Neural cell (in vitro differentiated cells): ENCODE measurements around the gene KRT37.

Source experiments
- EP300 ChIP-seq: fragments of 450-650 bp; conservative IDR thresholded peaks from 2 replicates; pipeline ENCODE4 v1.6.1; 2014; ENCODE audit warnings: antibody characterized with exemption, mild to moderate bottlenecking, moderate library complexity; ENCODE audit not compliant: poor library complexity, severe bottlenecking
- EZH2 ChIP-seq: fragments of 200-600, 300-800 bp; shearing (Covaris generic), sonication (generic); IDR thresholded peaks from 2 replicates; pipeline ENCODE4 v1.6.1; 2014; ENCODE audit warnings: antibody characterized with exemption, low read length, borderline replicate concordance, mild to moderate bottlenecking; ENCODE audit not compliant: insufficient read depth, poor library complexity, severe bottlenecking
- POLR2AphosphoS5 ChIP-seq: IDR thresholded peaks from 2 replicates; pipeline ENCODE4 v1.6.1; 2012
- RAD21 ChIP-seq: fragments of 450-650 bp; conservative IDR thresholded peaks from 2 replicates; pipeline ENCODE4 v1.6.1; 2014; ENCODE audit warnings: antibody characterized with exemption, mild to moderate bottlenecking, moderate library complexity
- SMC3 ChIP-seq: fragments of 450-650 bp; conservative IDR thresholded peaks from 2 replicates; pipeline ENCODE4 v1.6.1; 2014; ENCODE audit warnings: antibody characterized with exemption, mild to moderate bottlenecking, moderate library complexity; ENCODE audit not compliant: poor library complexity
- TF ChIP-seq, protein P1 (sequence below): IDR thresholded peaks from 2 replicates; pipeline ENCODE4 v1.6.1; 2012; ENCODE audit warnings: borderline replicate concordance
- TF ChIP-seq, protein P2 (sequence below): fragments of 450-650 bp; IDR thresholded peaks from 2 replicates; pipeline ENCODE4 v1.5.1; 2014; ENCODE audit warnings: antibody characterized with exemption, mild to moderate bottlenecking, moderate library complexity; ENCODE audit not compliant: poor library complexity, severe bottlenecking

DNA sequence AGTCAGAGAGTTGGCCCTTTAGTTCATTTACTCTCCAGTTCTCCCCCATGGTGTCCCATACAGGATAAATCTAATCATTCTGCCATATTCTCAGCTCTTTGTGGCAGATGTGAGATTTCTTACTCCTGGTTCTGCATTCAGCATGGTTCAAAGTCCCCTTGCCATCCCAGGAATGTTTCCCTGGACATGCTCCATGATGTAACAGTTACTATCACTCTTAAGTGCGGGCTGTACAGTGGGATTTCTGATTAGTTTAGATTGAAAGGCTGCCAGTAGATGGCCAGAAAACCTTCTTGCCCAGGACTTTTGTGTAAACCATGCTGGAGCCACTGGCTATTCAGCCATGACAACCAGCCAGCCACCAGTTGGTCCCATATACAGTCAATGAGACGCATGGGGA, 10.4 kb downstream of the KRT37 start:
- TF ChIP-seq, protein P1, sequence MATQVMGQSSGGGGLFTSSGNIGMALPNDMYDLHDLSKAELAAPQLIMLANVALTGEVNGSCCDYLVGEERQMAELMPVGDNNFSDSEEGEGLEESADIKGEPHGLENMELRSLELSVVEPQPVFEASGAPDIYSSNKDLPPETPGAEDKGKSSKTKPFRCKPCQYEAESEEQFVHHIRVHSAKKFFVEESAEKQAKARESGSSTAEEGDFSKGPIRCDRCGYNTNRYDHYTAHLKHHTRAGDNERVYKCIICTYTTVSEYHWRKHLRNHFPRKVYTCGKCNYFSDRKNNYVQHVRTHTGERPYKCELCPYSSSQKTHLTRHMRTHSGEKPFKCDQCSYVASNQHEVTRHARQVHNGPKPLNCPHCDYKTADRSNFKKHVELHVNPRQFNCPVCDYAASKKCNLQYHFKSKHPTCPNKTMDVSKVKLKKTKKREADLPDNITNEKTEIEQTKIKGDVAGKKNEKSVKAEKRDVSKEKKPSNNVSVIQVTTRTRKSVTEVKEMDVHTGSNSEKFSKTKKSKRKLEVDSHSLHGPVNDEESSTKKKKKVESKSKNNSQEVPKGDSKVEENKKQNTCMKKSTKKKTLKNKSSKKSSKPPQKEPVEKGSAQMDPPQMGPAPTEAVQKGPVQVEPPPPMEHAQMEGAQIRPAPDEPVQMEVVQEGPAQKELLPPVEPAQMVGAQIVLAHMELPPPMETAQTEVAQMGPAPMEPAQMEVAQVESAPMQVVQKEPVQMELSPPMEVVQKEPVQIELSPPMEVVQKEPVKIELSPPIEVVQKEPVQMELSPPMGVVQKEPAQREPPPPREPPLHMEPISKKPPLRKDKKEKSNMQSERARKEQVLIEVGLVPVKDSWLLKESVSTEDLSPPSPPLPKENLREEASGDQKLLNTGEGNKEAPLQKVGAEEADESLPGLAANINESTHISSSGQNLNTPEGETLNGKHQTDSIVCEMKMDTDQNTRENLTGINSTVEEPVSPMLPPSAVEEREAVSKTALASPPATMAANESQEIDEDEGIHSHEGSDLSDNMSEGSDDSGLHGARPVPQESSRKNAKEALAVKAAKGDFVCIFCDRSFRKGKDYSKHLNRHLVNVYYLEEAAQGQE = no peak
- TF ChIP-seq, protein P2, sequence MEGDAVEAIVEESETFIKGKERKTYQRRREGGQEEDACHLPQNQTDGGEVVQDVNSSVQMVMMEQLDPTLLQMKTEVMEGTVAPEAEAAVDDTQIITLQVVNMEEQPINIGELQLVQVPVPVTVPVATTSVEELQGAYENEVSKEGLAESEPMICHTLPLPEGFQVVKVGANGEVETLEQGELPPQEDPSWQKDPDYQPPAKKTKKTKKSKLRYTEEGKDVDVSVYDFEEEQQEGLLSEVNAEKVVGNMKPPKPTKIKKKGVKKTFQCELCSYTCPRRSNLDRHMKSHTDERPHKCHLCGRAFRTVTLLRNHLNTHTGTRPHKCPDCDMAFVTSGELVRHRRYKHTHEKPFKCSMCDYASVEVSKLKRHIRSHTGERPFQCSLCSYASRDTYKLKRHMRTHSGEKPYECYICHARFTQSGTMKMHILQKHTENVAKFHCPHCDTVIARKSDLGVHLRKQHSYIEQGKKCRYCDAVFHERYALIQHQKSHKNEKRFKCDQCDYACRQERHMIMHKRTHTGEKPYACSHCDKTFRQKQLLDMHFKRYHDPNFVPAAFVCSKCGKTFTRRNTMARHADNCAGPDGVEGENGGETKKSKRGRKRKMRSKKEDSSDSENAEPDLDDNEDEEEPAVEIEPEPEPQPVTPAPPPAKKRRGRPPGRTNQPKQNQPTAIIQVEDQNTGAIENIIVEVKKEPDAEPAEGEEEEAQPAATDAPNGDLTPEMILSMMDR = no peak
- TF ChIP-seq SMC3 (no peak), EZH2 (no peak), EP300 (no peak), RAD21 (no peak), POLR2AphosphoS5 (no peak)
